Skeletal muscle satellite cell (primary cell): ENCODE results near the gene CUX1.

ENCODE experiments used
- H3K27me3 ChIP-seq: 2 replicates; pipeline ENCODE4 v1.7.0; 2013; ENCODE audit warnings: low read length; ENCODE audit not compliant: control insufficient read depth, insufficient read depth
- H3K36me3 ChIP-seq: 2 replicates; pipeline ENCODE4 v1.7.0; 2013; ENCODE audit warnings: mild to moderate bottlenecking, control low read depth, low read length; ENCODE audit not compliant: insufficient read depth
- H3K4me1 ChIP-seq: 2 replicates; pipeline ENCODE4 v1.7.0; 2013; ENCODE audit warnings: low read length; ENCODE audit not compliant: control insufficient read depth, insufficient read depth
- H3K4me2 ChIP-seq: 2 replicates; pipeline ENCODE4 v1.7.0; 2013; ENCODE audit warnings: mild to moderate bottlenecking, low read length
- H3K4me3 ChIP-seq: 2 replicates; pipeline ENCODE4 v1.7.0; 2013; ENCODE audit warnings: low read length
- H3K9ac ChIP-seq: 2 replicates; pipeline ENCODE4 v1.7.0; 2013; ENCODE audit warnings: mild to moderate bottlenecking, low read depth, low read length, moderate library complexity
- H3K9me3 ChIP-seq: replicated peaks from 2 replicates; pipeline ENCODE4 v1.7.0; 2013; ENCODE audit warnings: mild to moderate bottlenecking, control low read depth, low read length

Gene CUX1

GRCh38 chr7:102289057-102289456 is 471.6 kb downstream of the CUX1 start:
- Histone ChIP-seq H3K4me2 (no peak overlapping the region), H3K4me3 (no peak overlapping the region), H3K27me3 (peaks cover 3% of the 10 kb centered on the region), H3K4me1 (peaks cover 33% of the 10 kb centered on the region), H3K9ac (no peak overlapping the region), H3K36me3 (no peaks in the 10 kb centered on the region), H3K9me3 (no peaks in the 10 kb centered on the region)

- Histone ChIP-seq H3K27me3 (peaks cover 3% of the 10 kb centered on the region), H3K9ac (no peak overlapping the region), H3K36me3 (no peaks in the 10 kb centered on the region), H3K4me2 (no peak overlapping the region), H3K9me3 (no peaks in the 10 kb centered on the region), H3K4me3 (no peak overlapping the region), H3K4me1 (peaks cover 15% of the 10 kb centered on the region)
Observed at GRCh38 chr7:102291056-102291915, 473.9 kb downstream of the CUX1 start.

GRCh38 chr7:102291916-102292267 is 474.5 kb downstream of the CUX1 start:
- Histone ChIP-seq H3K27me3 (peaks cover 3% of the 10 kb centered on the region), H3K36me3 (no peaks in the 10 kb centered on the region), H3K9me3 (no peaks in the 10 kb centered on the region), H3K4me1 (peaks cover 13% of the 10 kb centered on the region), H3K9ac (no peak overlapping the region), H3K4me3 (no peak overlapping the region), H3K4me2 (no peak overlapping the region)

- no peaks in the 10 kb centered on the region for H3K9me3 ChIP-seq
- no peak overlapping the region for H3K9ac ChIP-seq
- H3K27me3 ChIP-seq = peaks cover 3% of the 10 kb centered on the region
- no peak overlapping the region for H3K4me3 ChIP-seq
- no peaks in the 10 kb centered on the region for H3K36me3 ChIP-seq
- no peak overlapping the region for H3K4me2 ChIP-seq
- H3K4me1 ChIP-seq = peaks cover 7% of the 10 kb centered on the region
Observed at GRCh38 chr7:102292813-102293798, 475.7 kb downstream of the CUX1 start.

GRCh38 chr7:102294589-102294988 is 477.2 kb downstream of the CUX1 start:
- Histone ChIP-seq H3K4me1 (no peaks in the 10 kb centered on the region), H3K9ac (no peak overlapping the region), H3K27me3 (peaks cover 3% of the 10 kb centered on the region), H3K36me3 (no peaks in the 10 kb centered on the region), H3K9me3 (no peaks in the 10 kb centered on the region), H3K4me3 (no peak overlapping the region), H3K4me2 (no peak overlapping the region)

- no peak overlapping the region for H3K4me3 ChIP-seq
- peaks cover 3% of the 10 kb centered on the region for H3K27me3 ChIP-seq
- H3K9ac ChIP-seq = no peak overlapping the region
Observed at GRCh38 chr7:102295346-102296178, 478.1 kb downstream of the CUX1 start.

GRCh38 chr7:102296179-102296438 is 478.7 kb downstream of the CUX1 start:
- no peak overlapping the region for H3K4me3 ChIP-seq
- no peaks in the 10 kb centered on the region for H3K36me3 ChIP-seq
- H3K27me3 ChIP-seq = no peaks in the 10 kb centered on the region
- H3K4me1 ChIP-seq = no peaks in the 10 kb centered on the region
- H3K9me3 ChIP-seq = no peaks in the 10 kb centered on the region
- H3K9ac ChIP-seq = no peak overlapping the region
- no peak overlapping the region for H3K4me2 ChIP-seq

More at GRCh38 chr7:102295346-102296178, 478.1 kb downstream of the CUX1 start:
- Histone ChIP-seq H3K4me2 (no peak overlapping the region), H3K9me3 (no peaks in the 10 kb centered on the region), H3K4me1 (no peaks in the 10 kb centered on the region), H3K36me3 (no peaks in the 10 kb centered on the region)

GRCh38 chr7:102296514-102296913 is 479.1 kb downstream of the CUX1 start:
- Histone ChIP-seq H3K4me2 (no peak overlapping the region), H3K4me3 (no peak overlapping the region), H3K9me3 (no peaks in the 10 kb centered on the region), H3K36me3 (no peaks in the 10 kb centered on the region), H3K9ac (no peak overlapping the region), H3K4me1 (no peaks in the 10 kb centered on the region), H3K27me3 (no peaks in the 10 kb centered on the region)

- Histone ChIP-seq H3K27me3 (no peaks in the 10 kb centered on the region), H3K4me3 (no peak overlapping the region), H3K36me3 (no peaks in the 10 kb centered on the region), H3K4me1 (no peaks in the 10 kb centered on the region), H3K4me2 (no peak overlapping the region), H3K9me3 (no peaks in the 10 kb centered on the region), H3K9ac (no peak overlapping the region)
Observed at GRCh38 chr7:102297487-102298218, 480.2 kb downstream of the CUX1 start.

- Histone ChIP-seq H3K9ac (no peak overlapping the region), H3K4me1 (peaks cover 21% of the 10 kb centered on the region), H3K4me2 (no peak overlapping the region), H3K36me3 (no peaks in the 10 kb centered on the region), H3K27me3 (no peaks in the 10 kb centered on the region), H3K4me3 (no peak overlapping the region), H3K9me3 (no peaks in the 10 kb centered on the region)
Observed at GRCh38 chr7:102300643-102301221, 483.3 kb downstream of the CUX1 start.
